GM18517 (cell line): ENCODE results near the gene STUB1.

ENCODE experiments used
- ATAC-seq: cut with Tn5 transposase; IDR thresholded peaks from one replicate; pipeline ENCODE4 v1.9.1; 2021; ENCODE audit warnings: mild to moderate bottlenecking, moderate library complexity; ENCODE audit not compliant: unreplicated experiment

STUB1 gene

DNA sequence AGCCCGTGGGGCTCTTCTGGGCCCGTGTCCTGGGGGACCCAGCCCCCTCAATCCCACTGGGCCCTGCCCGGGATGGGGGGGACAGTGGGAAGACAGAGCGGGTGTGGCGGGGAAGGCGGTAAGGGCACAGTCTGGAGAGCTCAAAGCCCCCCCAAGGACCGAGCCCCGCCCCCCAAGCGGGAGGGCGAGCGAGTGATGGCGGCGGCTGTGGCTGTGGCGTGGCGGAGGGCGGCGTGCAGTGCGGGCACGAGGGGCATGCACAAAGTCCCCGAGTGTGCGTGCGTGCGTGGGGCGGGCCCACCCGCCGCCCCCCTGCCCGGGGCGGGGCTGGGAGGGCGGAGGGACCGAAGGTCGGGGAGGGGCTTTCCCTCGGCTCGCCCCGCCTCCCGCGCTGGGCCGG lies 13.6 kb downstream of the STUB1 start:
- no peak for ATAC-seq

- ATAC-seq: no peak
Observed at GRCh38 chr16:694187-694862, 14.1 kb downstream of the STUB1 start.

DNA sequence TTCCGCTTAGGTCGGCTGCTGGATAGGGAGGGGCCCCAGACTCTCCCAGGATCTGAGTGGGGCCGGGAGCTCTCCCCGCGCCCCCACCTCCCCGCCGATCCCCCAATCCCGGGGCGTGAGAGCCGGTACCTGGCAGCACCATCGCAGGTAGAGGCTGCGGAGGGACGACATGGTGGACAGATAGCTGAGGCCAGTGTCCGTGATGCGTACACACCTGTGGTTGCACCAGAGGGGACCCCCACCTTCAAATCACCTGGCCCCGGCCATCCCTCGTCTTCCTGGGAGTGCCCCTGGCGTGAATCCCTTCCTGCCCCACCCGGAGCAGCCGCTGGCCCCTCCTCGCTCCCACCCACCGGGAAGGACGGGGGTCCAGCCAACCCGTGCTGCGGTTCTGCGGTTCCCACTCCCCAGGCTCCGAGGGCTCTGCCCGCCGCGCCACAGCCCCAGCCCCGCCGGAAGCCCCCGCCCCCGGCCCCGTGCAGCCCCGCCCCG lies 14.7 kb downstream of the STUB1 start:
- no peak for ATAC-seq

GRCh38 chr16:695355-696089 lies 15.3 kb downstream of the STUB1 start:
- no peak for ATAC-seq

DNA sequence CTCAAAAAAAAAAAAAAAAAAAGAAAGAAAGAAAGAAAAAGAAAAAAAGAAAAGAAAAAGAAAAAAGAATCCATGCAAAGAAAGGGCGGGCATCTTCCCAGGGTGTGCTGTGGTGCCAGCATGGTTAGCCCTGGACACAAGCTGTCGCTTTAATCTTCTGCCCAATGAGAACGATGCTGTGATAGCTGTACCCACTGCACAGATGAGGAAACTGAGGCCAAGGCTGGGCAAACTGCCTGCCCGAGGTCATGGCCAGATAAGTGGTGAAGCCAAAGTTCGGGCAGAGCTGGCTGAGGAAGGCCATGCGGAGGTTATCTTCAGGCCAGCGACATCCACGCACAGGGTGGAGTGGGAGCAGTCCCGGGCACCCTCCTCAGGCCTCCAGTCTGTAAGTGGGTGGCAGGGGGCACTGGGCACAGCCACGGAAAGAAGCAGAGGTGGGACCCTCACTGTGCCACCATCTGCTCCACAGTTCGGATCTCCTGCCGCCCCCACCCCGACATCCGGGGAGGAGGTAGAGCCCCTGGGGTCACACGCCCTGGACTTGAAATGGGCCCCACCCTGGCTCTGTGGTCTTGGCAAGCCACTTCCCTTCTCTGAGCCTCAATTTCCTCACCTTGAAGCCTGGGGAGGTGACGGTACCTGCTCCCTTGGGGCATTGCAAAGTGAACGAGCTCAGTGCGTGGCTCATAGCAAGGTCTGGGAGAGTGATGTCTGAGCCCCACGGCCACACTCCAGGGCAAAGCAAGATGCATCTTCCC lies 18.9 kb downstream of the STUB1 start:
- ATAC-seq: no peak

DNA sequence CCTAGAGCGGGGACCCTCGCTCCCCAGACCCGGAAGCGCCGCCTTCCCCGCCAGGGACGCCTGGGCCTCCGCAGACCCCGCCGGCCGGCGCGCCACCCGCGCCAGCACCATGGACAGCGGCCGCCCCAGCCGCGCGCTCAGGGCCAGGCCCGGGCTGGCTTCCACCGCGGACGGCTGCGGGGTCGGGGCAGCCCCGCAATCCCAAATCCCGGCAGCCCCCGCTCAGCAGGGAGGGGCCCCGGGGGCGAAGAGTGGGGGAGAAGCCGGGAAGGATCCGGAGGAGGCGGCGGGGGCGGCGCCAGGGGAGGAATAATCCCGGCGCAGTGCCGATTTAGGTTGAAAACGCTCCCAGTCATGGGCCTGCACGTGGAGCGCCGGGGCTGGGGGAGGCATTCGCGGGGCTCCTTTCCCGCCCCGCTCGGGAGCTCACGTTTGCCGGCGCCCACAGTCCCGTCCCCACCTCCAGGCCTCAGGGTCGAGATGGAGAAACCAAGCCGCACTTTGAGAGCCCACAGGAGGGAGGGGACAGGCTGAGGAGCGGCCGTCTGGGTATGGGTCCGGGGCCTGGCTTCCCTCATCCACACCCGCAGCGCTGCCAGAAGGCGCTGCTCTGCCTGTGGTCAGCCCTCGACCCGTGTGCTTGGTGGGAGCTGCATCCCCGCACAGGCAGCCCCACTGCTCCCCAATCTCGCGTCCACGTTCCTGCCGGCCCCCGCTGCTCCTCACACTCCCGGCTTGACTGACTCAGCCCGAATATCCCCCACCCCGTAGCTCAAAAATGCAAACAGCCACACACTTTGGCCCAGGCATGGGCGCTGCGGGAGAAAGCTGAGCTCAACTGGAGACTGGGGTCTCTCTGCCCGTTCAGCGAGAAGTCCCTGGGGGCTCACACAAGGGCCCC lies 20.7 kb downstream of the STUB1 start:
- ATAC-seq: no peak

DNA sequence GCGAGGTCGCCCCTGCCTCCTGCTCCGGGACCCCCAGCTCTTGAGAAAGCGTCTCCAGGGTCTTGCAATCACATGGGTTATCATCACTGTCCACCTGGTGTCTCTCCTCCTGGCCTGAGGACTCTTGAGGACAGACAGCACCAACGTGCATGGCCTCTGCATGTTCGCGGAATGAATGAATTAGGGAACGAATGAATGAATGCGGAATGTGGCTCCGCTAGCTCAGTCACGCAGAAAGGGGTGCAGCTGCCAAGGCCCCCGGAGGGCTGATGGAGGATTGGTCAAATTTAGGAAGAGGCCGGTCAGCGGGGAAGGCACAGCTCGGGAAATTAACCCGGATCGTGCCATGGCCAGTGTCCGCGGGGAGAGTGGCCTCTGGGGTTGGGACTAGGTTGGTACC lies 22.1 kb downstream of the STUB1 start:
- ATAC-seq: no peak

DNA sequence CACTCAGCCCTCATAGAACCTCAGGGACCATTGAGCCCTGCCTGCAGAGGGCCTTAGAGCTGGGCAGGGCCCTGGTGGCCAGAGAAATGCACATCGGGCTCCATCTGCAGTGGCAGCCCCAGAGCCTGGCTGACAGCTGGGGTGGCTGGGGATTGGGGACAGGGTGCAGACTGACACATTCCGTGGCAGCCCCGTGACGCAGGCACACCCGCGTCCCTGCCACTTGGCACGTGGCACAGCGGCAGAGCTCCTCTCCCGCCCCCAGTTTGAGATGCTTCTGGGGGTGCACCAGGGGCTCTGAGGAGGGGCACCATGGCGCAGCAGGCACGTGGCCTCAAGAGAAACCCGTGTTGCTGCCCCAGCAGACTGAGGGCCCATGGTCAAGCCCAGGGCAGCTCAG lies 23.2 kb downstream of the STUB1 start:
- no peak for ATAC-seq

DNA sequence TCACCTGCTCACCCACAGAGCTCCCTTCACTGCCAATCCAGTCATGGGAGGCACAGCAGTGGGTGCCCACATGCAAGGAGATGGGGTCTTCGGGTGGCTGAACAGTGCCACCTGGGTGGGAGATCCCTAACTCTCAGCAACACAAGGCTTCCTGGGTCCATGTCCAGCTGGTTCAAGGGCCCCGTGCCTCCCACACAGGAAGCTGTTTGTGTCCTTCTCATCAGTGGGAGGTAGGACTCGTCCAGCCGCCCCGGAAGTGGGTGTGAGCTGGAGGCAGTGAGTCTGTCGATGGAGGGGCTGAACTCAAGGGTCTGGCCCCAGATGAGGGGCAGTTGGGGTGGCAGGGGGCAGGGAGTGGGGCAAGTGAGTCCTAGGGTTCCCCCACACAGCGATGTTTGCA lies 23.8 kb downstream of the STUB1 start:
- no peak for ATAC-seq

- ATAC-seq: no peak
Observed at GRCh38 chr16:704552-705380, 24.6 kb downstream of the STUB1 start.

- ATAC-seq: no peak
Observed at GRCh38 chr16:705431-706188, 25.4 kb downstream of the STUB1 start, which contains the start of gene FBXL16. TSS of gene FBXL16 (minus strand) at chr16:705801. CDS start at chr16:697405, 8,396 bp downstream.

DNA sequence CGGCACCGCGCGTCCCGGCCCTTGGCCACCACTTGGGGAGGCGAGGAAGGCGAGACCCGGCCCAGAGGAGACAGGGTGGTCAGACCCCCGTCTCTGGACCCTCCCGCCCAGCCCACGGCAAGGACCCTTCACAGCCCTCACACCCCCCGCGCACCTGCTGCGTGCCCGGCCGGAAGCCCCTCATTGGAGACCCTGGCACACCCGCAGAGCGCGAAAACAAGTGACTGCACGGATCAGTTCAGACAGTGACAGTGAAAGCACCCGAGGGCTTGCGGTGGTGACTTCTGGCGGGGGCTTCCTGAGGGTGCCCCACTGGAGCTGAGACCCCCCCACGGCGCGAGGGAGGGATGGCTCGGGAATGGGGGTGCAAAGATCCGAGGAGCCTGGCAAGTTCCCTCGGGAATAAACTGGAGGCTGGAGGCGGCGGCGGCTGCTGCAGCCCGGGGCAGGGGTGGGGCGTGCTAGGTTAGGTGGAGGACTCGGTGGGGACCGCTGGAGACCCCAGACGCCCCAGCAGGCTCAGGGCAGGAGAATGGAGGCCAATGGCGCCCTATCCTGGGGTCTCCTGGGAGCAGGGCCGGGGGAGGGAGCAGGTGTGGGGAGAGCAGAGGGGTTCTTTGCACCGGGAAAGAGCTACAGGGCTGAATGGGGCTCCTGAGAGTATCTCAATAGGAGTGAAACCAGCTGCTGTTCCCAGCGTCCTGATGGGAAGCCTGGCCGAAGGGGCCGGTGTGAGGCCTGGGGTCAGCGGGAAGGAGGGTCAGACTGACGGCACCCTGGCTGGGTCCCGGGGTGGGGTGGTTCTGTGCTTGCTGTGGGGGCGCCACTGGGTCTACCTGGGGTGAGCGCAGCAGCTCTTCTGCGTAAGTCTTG lies 26.2 kb downstream of the STUB1 start:
- ATAC-seq: no peak

GRCh38 chr16:707062-707538 lies 26.9 kb downstream of the STUB1 start:
- no peak for ATAC-seq

GRCh38 chr16:708019-708418 lies 27.8 kb downstream of the STUB1 start:
- ATAC-seq: no peak

DNA sequence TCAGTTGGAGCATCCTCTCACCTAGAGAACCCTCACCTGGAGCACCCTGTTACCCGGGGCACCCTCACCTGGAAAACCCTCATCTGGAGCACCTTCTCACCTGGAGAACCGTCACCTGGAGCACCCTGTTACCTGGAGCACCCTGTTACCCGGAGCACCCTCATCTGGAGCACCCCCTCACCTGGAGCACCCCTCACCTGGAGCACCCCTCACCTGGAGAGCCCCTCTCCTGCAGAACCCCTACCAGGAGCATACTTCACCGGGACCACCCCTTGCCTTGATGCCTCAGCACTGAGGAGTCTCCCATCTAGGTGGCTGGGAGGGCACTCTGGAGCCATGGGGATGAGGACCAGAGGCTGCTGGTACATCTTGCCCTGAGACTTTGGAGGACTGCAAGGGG lies 28.7 kb downstream of the STUB1 start:
- ATAC-seq: no peak

- ATAC-seq: no peak
Observed at GRCh38 chr16:709566-710499, 29.6 kb downstream of the STUB1 start.
